HCT116 (cell line): ENCODE measurements around the gene CELF4.

Experiments used
- POLR2A ChIP-seq: IDR thresholded peaks from 2 replicates; pipeline ENCODE4 v1.7.0; 2011; ENCODE audit warnings: borderline replicate concordance; ENCODE audit not compliant: insufficient read depth, insufficient read length; ENCODE audit errors: extremely low read depth
- RAD21 ChIP-seq: IDR thresholded peaks from 2 replicates; pipeline ENCODE4 v1.6.1; 2012; ENCODE audit warnings: low read depth, mild to moderate bottlenecking
- TF ChIP-seq, protein P1 (sequence below), 3 experiments: fragments of 200-600 bp in 1 of 3; sonication (generic) in 1 of 3; IDR thresholded peaks in 2 of 3; conservative IDR thresholded peaks in 1 of 3; 2 replicates each; pipeline ENCODE4 v1.5.1; 2012 to 2017; ENCODE audit warnings: low read depth in 2 of 3, low read length in 2 of 3, antibody characterized with exemption in 1 of 3, borderline replicate concordance in 1 of 3, control low read depth in 1 of 3, mild to moderate bottlenecking in 1 of 3, mixed read lengths in 1 of 3, mixed run types in 1 of 3, moderate library complexity in 1 of 3; ENCODE audit not compliant: insufficient read depth in 1 of 3

DNA sequence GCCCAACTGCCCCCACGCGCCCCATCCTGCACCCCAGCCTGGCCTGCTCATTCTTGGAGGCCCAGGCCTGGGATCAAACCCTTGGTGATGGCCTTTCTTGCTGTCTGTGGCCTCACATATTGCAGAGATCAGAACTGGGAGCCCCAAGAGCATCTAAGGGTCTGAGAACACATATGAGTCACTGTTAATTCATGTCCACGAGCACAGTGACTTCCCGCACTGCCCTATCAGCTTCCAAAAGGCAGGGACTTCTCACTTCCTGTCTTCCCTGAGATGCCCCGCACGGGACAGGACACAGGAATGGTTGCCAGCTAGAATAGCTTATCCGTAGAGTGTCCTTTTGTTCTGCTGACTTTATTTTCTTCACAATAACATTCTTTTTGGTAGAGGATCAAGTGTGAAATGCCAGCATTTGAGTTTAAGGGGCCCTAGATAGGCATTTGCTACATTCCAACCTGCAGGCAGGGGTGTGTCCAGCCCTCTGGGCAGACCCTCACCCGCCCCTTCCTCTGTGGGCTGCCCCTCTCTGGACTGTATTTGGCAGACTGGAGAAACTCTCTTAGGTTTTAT, 21.1 kb upstream of the CELF4 start:
- TF ChIP-seq, protein P1, sequence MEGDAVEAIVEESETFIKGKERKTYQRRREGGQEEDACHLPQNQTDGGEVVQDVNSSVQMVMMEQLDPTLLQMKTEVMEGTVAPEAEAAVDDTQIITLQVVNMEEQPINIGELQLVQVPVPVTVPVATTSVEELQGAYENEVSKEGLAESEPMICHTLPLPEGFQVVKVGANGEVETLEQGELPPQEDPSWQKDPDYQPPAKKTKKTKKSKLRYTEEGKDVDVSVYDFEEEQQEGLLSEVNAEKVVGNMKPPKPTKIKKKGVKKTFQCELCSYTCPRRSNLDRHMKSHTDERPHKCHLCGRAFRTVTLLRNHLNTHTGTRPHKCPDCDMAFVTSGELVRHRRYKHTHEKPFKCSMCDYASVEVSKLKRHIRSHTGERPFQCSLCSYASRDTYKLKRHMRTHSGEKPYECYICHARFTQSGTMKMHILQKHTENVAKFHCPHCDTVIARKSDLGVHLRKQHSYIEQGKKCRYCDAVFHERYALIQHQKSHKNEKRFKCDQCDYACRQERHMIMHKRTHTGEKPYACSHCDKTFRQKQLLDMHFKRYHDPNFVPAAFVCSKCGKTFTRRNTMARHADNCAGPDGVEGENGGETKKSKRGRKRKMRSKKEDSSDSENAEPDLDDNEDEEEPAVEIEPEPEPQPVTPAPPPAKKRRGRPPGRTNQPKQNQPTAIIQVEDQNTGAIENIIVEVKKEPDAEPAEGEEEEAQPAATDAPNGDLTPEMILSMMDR (IDR thresholded peaks at IDR 0.05 in 2 of 3, conservative IDR thresholded peaks at IDR 0.05 in 1 of 3; ENCODE audit: borderline replicate concordance in 1 of 3, insufficient read depth in 1 of 3, low read depth in 2 of 3, low read length in 2 of 3) = no peak
- TF ChIP-seq POLR2A = no peak
- no peak for TF ChIP-seq RAD21
